GM19240 (cell line): Measurements from ENCODE around the gene GABBR1.

Experiments
- DNase-seq: peaks from one replicate; pipeline ENCODE4 v3.0.0; 2011; ENCODE audit warnings: low spot score; ENCODE audit not compliant: insufficient read length

GABBR1 gene

GRCh38 chr6:29653452-29654038 is 20.6 kb upstream of the GABBR1 start:
- DNase-seq: peak; percentile 35

GRCh38 chr6:29652198-29652584 is 19.2 kb upstream of the GABBR1 start:
- no peak for DNase-seq

- DNase-seq: no peak
Observed at GRCh38 chr6:29651413-29652197, 18.6 kb upstream of the GABBR1 start.

GRCh38 chr6:29649701-29650673 is 17.0 kb upstream of the GABBR1 start:
- DNase-seq: peak; percentile 92

GRCh38 chr6:29647927-29648642 is 15.1 kb upstream of the GABBR1 start:
- DNase-seq: no peak

- no peak for DNase-seq
Observed at GRCh38 chr6:29641430-29642148, 8.6 kb upstream of the GABBR1 start.

- DNase-seq: no peak
Observed at GRCh38 chr6:29637247-29637646, 4.3 kb upstream of the GABBR1 start.

- no peak for DNase-seq
Observed at GRCh38 chr6:29633534-29633905, 537 bp upstream of the GABBR1 start.

- DNase-seq: no peak
Observed at GRCh38 chr6:29631860-29632731, 887 bp downstream of the GABBR1 start.

- no peak for DNase-seq
Observed at GRCh38 chr6:29631209-29631810, 1.7 kb downstream of the GABBR1 start.

- DNase-seq: no peak
Observed at GRCh38 chr6:29630315-29630714, 2.7 kb downstream of the GABBR1 start.

- DNase-seq: no peak
Observed at GRCh38 chr6:29629571-29629970, 3.4 kb downstream of the GABBR1 start.

GRCh38 chr6:29628419-29629281 is 4.3 kb downstream of the GABBR1 start:
- peak; percentile 46 for DNase-seq

- DNase-seq: no peak
Observed at GRCh38 chr6:29627755-29628418, 5.1 kb downstream of the GABBR1 start.

- DNase-seq: no peak
Observed at GRCh38 chr6:29626948-29627754, 5.8 kb downstream of the GABBR1 start.

GRCh38 chr6:29625337-29625930 is 7.5 kb downstream of the GABBR1 start:
- DNase-seq: no peak
